Stimulated activated CD8-positive, alpha-beta memory T cell treated with anti-CD3 and anti-CD28 coated beads, Interleukin-4, amount 100 ng/mL, for 24 hours (primary cell): ENCODE results near the gene STK10.
"Not testable (repeated sequence)": the region's sequence is repeated elsewhere in the genome, so short reads cannot be mapped to it uniquely, and the experiment has no call there.

Experiments used
- DNase-seq: peaks from one replicate; pipeline ENCODE4 v3.0.0-alpha.2; 2020; ENCODE audit warnings: low read depth

The STK10 gene

DNA sequence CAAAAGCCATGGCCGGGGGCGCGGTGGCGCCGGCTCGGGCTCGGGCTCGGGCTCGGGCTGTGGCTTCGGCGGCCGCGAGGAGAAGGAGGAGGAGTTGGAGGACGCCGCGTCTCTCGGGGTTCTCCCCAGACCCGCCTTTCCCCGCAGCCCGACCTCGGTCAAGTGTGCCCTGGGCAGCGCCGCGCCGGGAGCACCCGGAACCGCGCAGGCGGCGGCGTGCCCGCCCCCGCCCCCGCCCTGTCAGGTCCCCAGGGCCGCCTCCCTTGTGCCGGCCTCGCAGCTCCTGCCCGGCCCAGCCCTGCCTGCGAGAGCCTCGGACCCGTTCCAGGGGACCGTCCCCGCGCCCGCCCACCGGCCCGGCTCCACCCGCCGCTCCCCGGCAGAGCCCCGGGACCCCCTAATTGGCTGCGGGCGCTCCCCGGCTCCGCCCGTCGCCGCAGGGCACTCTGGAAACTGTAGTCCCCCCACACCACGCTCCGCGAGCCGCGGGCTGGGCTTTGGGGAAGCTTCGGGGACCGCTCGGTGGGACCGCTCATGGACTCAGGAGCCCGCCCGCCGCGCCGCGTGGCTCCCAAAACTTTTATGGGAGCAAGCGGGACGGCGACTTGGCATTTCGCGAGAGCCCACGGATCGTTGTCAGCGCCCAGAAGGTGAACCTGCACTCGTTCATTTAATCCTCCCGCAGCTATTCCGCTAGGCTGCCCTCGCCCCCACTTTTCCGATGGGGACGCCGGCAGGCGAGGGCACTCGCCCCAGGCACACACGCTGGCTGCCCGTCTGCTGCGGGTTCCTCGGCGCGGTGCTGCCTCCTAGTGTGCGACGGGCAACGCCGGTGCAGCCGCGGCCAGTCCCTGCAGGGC lies at the start of gene STK10:
TSS of gene STK10 (minus strand) at position 192 of the 860 bp plus-strand sequence. CDS start at position 10, 182 bp downstream.
- DNase-seq: peak; percentile 90

- DNase-seq: no peak
These were observed 48.1 kb upstream of the STK10 start for GRCh38 chr5:172235827-172236736.

DNA sequence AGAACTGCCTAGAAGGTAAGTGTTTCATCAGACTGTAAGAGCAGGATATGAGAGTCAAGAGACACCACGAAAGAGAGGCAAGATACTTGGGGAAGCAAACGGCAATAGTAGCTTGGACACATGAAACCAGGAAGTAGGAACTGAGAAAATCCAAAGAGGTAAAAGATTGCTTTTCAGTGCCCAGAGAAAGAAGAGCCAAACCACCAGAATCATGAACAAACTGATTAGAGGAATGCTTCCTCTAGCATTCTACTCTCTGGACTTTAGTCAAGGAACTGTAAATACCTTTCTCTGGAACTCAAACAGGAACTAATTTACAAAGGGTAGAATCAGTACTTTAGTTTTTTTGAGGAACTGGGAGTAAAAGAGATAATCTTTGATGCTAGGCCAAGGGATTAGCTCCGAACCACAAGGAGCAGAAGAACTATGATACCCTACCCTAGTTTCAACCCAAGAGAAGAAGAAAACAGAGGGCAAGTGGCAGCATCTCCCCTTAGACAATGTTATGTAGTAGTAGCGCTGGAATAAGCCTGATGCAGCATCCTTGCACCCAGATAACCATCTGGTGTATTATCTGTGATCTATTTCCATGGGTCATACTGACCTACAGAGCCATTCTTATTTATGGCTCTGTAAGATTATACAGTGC lies 47.2 kb upstream of the STK10 start:
- DNase-seq: no peak

DNA sequence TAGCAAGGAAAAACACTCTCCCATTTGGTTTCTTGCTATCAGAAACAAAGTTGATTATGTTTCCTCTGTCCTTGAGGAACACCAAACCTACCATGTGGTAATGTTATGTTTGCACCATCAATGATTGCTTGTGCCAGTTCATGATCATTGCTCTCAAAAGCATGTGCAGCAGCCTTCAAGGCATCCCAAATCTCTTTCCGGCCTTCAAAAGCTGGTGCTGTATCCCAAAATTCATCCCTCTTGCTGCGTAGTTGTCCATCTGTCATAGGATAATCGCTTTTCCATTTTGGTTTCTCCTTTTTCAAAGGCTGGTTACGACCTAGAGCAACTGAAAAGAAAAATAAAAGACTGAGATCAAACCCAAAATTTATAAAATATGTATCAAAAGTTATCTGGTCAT lies 46.0 kb upstream of the STK10 start:
- DNase-seq: no peak

- no peak for DNase-seq
These were observed 41.9 kb upstream of the STK10 start for GRCh38 chr5:172229904-172230303.

DNA sequence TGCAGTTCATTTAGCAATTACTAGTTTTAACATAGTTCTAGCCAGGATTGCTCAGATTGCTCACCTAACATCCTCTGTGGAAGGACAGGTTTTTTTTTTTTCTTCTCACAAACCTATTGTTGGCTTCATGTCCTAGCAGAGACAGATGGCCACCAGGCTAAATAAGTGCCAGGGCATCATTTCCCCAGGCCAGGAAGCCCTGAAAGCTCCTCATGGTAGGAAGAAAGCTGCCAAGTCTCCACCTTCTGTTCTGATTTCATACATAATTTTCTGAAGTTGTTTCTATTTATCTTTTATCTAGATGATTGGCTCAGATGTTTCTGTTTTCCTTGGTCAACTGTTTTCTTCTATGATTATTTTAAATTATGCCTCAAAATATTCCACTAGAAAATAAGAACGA lies 37.0 kb upstream of the STK10 start:
- DNase-seq: no peak

GRCh38 chr5:172223901-172224873 lies 36.2 kb upstream of the STK10 start:
- peak; percentile 14 for DNase-seq

- DNase-seq: no peak
These were observed 31.3 kb upstream of the STK10 start for GRCh38 chr5:172219296-172219695.

DNA sequence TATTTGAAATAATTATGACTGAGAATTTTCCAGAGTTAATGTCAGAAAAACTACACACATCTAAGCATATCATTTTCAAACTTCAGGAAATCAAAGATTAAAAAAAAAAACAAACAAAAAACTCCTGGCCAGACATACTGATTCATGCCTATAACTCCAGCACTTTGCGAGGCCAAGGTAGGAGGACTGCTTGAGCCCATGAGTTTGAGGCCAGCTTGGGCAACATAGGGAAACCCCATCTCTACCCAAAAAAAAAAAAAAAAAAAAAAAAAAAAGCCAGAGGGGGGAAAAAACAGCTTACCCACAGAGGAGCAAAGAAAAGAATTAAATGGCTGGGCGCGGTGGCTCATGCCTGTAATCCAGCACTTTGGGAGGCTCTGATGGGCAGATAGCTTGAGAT lies 28.3 kb upstream of the STK10 start:
- DNase-seq: no peak

- no peak for DNase-seq
These were observed 25.1 kb upstream of the STK10 start for GRCh38 chr5:172213126-172213525.

GRCh38 chr5:172211676-172212075 lies 23.7 kb upstream of the STK10 start:
- DNase-seq: no peak

DNA sequence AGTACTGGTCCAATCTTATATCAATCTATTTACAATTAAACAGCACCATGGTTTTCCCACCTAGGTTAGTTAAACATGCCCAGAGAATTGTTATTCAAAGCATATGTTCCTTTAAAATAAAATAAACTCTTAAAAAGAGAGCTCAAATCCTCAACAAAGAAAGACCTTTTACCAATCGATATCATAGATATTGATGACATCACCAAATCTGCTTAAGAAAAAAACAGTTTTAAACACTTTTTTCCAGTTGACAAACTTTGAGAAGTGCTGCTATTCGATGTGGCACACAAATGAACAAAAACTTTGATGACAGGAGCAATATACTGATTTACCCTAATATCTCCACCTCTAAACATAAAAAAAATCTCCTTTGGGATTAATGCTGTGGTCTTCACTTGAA lies 21.7 kb upstream of the STK10 start:
- DNase-seq: no peak

DNA sequence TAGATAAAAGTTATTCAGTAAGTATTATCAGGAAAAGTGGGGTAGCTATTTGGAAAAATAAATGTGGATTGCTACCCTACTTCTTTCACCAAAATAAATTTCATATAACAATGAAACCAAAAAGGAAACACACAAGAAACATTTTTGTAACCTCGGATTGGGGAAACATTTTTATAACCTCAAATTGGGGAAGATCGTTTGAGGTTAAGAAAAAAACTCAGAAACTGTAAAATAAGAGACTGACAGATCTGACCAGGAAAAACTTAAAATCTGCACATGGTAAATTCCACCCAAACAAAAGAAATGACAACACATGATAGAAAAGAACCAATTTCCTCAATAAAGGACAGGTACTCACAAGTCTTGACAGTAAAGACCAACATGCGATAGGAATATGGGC lies 19.5 kb upstream of the STK10 start:
- no peak for DNase-seq

- DNase-seq: not testable (repeated sequence)
These were observed 18.0 kb upstream of the STK10 start for GRCh38 chr5:172205984-172206383.

DNA sequence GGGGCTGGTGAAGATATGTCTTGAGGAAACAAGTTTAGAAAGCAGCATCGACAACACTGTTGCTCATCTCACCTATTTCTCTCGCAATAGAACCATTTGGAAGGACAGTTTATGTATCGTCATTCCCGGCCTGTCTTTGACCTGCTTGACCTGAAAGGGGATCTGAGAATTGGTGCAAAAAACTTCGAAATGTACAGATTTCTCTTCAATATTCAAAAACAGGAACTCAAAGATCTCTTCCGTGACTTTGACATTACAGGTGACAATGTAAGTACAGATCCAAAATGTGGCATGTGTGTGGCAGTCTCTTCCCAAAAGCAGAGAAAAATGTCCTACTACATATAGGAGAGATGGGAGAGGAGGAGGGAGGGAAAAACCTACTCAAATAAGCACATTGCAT lies 12.5 kb upstream of the STK10 start:
- no peak for DNase-seq

- DNase-seq: no peak
These were observed 11.4 kb upstream of the STK10 start for GRCh38 chr5:172199446-172199845.

DNA sequence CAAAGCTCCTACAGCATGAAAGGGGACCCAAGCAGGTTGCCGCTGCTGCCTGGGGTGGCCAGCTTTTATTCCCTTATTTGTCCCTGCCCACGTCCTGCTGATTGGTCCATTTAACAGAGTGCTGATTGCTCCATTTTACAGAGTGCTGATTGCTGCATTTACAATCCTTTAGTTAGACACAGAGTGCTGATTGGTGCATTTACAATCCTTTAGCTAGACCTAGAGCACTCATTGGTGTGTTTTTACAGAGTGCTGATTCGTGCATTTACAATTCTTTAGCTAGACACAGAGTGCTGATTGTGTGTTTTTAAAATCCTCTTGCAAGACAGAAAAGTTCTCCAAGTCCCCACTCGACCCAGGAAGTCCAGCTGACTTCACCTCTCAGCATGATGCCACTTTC lies 9.8 kb upstream of the STK10 start:
- not testable (repeated sequence) for DNase-seq

DNA sequence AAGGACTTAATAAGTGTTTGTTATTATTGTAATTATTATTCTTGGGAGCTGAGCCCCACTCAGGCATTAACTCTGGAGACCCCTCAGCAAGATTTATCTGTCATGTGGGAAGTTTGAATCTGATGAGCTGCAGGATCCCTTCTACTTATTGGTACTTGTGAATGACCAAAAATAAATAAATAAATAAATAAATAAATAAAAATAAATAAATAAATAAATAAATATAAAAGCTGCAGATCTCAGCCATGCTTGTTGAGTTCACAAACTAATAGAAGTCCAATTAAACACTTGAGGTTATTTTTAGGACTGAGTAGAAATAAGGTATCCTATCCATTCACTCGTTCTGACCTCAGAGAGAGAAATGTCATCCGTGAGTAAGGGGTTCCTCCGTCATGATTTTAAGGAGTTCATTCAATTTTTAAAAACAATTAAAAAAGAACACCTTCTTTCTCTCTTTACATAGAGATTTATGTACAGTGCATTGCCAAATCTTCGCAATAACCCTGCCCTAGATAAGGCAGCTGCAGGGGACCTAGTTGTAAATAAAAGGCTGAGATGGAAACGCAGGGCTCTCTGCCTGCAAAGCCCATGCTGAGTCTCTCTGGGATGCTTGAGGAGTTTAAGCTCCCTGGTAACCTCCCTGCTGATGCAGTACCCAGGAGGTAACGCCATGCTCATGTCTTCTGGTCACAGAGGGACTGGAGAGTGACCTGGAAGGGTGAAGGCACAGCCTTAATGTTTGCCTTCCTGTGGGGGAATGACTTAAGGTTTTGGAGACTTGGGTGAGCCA lies 7.2 kb upstream of the STK10 start:
- DNase-seq: no peak

DNA sequence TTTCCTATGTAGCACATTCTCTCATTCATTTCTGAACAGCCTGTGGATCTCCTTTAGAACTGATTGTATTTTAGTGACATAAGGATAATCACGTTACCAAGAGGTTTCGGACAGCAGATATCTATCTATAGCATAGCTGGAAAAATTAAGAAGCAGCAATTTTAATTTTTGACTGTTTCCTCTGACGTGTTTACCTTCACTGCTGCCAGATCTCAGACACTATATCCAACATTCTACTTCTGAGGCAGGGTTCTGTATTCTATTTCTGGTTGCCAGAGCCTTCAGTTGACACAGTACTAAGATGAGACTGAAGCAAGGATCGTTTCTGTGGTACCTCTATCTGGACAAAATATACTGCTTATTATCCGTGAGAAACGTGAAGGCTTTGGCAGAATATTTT lies 5.8 kb upstream of the STK10 start, which contains the start of gene EFCAB9:
TSS of gene EFCAB9 (plus strand) at position 301 of the 400 bp plus-strand sequence. CDS start at position 302, 1 bp downstream.
- DNase-seq: no peak

- no peak for DNase-seq
These were observed 1.8 kb upstream of the STK10 start for GRCh38 chr5:172189693-172190296.
